ENCODE results near the gene FTCD. TPM values are rescaled to one million over a fixed set of nuclear protein-coding genes. Genes with fewer than 3 reads are reported as not detected.

FTCD gene
- total and polyA plus RNA-seq, 9 of the 15 experiments (the other 6 are each of a cell fraction or from before 2014, with no cell fraction given): 0.11 to 1.6 (median 0.67) TPM; not detected in 5

DNA sequence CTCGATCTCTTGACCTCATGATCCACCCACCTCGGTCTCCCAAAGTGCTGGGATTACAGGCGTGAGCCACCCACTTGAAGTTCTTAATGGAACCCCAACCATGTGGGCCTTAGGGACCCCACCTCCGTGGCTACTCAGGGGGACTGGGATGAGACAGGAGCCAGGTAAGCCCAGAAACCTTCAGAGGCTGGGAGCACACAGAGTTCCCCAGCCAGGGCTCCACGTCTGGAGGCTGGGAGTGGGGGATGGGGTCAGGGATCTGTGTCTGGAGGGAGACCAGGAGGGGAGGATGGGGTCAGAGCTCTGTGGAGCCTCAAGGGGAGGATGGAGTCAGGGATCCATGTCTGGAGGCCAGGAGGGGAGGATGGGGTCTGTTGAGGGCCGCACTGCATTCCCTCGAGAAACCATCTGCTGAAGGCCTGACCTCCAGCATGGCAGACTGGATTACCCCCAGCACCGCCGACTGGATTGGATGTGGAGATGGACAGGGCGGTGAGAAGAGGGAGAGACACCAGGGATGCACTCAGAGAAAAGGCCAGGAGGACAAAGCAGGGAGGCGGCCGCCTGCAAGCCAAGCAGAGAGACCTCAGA, 2.1 kb upstream of the FTCD start (continued):
- TF ChIP-seq, protein P1, sequence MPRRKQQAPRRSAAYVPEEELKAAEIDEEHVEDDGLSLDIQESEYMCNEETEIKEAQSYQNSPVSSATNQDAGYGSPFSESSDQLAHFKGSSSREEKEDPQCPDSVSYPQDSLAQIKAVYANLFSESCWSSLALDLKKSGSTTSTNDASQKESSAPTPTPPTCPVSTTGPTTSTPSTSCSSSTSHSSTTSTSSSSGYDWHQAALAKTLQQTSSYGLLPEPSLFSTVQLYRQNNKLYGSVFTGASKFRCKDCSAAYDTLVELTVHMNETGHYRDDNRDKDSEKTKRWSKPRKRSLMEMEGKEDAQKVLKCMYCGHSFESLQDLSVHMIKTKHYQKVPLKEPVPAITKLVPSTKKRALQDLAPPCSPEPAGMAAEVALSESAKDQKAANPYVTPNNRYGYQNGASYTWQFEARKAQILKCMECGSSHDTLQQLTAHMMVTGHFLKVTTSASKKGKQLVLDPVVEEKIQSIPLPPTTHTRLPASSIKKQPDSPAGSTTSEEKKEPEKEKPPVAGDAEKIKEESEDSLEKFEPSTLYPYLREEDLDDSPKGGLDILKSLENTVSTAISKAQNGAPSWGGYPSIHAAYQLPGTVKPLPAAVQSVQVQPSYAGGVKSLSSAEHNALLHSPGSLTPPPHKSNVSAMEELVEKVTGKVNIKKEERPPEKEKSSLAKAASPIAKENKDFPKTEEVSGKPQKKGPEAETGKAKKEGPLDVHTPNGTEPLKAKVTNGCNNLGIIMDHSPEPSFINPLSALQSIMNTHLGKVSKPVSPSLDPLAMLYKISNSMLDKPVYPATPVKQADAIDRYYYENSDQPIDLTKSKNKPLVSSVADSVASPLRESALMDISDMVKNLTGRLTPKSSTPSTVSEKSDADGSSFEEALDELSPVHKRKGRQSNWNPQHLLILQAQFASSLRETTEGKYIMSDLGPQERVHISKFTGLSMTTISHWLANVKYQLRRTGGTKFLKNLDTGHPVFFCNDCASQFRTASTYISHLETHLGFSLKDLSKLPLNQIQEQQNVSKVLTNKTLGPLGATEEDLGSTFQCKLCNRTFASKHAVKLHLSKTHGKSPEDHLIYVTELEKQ (CRISPR knock-in tag; IDR thresholded peaks at IDR 0.05): no peak
- TF ChIP-seq, protein P2, sequence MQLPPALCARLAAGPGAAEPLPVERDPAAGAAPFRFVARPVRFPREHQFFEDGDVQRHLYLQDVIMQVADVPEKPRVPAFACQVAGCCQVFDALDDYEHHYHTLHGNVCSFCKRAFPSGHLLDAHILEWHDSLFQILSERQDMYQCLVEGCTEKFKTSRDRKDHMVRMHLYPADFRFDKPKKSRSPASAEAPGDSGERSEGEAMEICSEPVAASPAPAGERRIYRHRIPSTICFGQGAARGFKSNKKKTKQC (CRISPR knock-in tag; IDR thresholded peaks at IDR 0.05): no peak
- TF ChIP-seq ZNF239 (CRISPR knock-in tag; IDR thresholded peaks at IDR 0.05) (no peak), NR2C1 (IDR thresholded peaks at IDR 0.05) (no peak), NR2C1 (tag; IDR thresholded peaks at IDR 0.05) (no peak)
- TF ChIP-seq, protein P3, sequence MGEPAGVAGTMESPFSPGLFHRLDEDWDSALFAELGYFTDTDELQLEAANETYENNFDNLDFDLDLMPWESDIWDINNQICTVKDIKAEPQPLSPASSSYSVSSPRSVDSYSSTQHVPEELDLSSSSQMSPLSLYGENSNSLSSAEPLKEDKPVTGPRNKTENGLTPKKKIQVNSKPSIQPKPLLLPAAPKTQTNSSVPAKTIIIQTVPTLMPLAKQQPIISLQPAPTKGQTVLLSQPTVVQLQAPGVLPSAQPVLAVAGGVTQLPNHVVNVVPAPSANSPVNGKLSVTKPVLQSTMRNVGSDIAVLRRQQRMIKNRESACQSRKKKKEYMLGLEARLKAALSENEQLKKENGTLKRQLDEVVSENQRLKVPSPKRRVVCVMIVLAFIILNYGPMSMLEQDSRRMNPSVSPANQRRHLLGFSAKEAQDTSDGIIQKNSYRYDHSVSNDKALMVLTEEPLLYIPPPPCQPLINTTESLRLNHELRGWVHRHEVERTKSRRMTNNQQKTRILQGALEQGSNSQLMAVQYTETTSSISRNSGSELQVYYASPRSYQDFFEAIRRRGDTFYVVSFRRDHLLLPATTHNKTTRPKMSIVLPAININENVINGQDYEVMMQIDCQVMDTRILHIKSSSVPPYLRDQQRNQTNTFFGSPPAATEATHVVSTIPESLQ (CRISPR knock-in tag; IDR thresholded peaks at IDR 0.05): no peak
- TF ChIP-seq, protein P4, sequence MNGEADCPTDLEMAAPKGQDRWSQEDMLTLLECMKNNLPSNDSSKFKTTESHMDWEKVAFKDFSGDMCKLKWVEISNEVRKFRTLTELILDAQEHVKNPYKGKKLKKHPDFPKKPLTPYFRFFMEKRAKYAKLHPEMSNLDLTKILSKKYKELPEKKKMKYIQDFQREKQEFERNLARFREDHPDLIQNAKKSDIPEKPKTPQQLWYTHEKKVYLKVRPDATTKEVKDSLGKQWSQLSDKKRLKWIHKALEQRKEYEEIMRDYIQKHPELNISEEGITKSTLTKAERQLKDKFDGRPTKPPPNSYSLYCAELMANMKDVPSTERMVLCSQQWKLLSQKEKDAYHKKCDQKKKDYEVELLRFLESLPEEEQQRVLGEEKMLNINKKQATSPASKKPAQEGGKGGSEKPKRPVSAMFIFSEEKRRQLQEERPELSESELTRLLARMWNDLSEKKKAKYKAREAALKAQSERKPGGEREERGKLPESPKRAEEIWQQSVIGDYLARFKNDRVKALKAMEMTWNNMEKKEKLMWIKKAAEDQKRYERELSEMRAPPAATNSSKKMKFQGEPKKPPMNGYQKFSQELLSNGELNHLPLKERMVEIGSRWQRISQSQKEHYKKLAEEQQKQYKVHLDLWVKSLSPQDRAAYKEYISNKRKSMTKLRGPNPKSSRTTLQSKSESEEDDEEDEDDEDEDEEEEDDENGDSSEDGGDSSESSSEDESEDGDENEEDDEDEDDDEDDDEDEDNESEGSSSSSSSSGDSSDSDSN (IDR thresholded peaks at IDR 0.05; ENCODE audit: borderline replicate concordance in 1 of 2, low read depth in 2 of 2, low read length in 2 of 2): no peak
